HCT116 (cell line): ENCODE data around the gene KIAA0232.

Experiments
- CTCF ChIP-seq, 3 experiments: fragments of 200-600 bp in 1 of 3; sonication (generic) in 1 of 3; IDR thresholded peaks in 2 of 3; conservative IDR thresholded peaks in 1 of 3; 2 replicates each; pipeline ENCODE4 v1.5.1; 2012 to 2017; ENCODE audit warnings: low read depth in 2 of 3, low read length in 2 of 3, antibody characterized with exemption in 1 of 3, borderline replicate concordance in 1 of 3, control low read depth in 1 of 3, mild to moderate bottlenecking in 1 of 3, mixed read lengths in 1 of 3, mixed run types in 1 of 3, moderate library complexity in 1 of 3; ENCODE audit not compliant: insufficient read depth in 1 of 3
- EZH2 ChIP-seq: fragments of 200-600 bp; sonication (generic); IDR thresholded peaks from 2 replicates; pipeline ENCODE4 v1.6.1; 2017; ENCODE audit warnings: antibody characterized with exemption, mixed run types
- JUND ChIP-seq: IDR thresholded peaks from 2 replicates; pipeline ENCODE4 v1.6.1; 2012
- POLR2A ChIP-seq: IDR thresholded peaks from 2 replicates; pipeline ENCODE4 v1.7.0; 2011; ENCODE audit warnings: borderline replicate concordance; ENCODE audit not compliant: insufficient read depth, insufficient read length; ENCODE audit errors: extremely low read depth
- POLR2AphosphoS5 ChIP-seq: IDR thresholded peaks from 2 replicates; pipeline ENCODE4 v1.6.1; 2011; ENCODE audit warnings: mild to moderate bottlenecking, low read depth, low read length, moderate library complexity
- SRF ChIP-seq: IDR thresholded peaks from 2 replicates; pipeline ENCODE4 v1.6.1; 2012; ENCODE audit warnings: low read depth
- ZFX ChIP-seq: fragments of 450-650 bp; IDR thresholded peaks from 2 replicates; pipeline ENCODE4 v1.6.1; 2017
- ZNF274 ChIP-seq: fragments of 200-500 bp; sonication (Bioruptor generic); IDR thresholded peaks from 2 replicates; pipeline ENCODE4 v1.6.1; 2014; ENCODE audit warnings: mild to moderate bottlenecking, low read depth, low read length, inconsistent platforms
- TF ChIP-seq, protein P1 (sequence below): IDR thresholded peaks from 2 replicates; pipeline ENCODE4 v1.6.1; 2012; ENCODE audit warnings: low read depth

- TF ChIP-seq, protein P1, sequence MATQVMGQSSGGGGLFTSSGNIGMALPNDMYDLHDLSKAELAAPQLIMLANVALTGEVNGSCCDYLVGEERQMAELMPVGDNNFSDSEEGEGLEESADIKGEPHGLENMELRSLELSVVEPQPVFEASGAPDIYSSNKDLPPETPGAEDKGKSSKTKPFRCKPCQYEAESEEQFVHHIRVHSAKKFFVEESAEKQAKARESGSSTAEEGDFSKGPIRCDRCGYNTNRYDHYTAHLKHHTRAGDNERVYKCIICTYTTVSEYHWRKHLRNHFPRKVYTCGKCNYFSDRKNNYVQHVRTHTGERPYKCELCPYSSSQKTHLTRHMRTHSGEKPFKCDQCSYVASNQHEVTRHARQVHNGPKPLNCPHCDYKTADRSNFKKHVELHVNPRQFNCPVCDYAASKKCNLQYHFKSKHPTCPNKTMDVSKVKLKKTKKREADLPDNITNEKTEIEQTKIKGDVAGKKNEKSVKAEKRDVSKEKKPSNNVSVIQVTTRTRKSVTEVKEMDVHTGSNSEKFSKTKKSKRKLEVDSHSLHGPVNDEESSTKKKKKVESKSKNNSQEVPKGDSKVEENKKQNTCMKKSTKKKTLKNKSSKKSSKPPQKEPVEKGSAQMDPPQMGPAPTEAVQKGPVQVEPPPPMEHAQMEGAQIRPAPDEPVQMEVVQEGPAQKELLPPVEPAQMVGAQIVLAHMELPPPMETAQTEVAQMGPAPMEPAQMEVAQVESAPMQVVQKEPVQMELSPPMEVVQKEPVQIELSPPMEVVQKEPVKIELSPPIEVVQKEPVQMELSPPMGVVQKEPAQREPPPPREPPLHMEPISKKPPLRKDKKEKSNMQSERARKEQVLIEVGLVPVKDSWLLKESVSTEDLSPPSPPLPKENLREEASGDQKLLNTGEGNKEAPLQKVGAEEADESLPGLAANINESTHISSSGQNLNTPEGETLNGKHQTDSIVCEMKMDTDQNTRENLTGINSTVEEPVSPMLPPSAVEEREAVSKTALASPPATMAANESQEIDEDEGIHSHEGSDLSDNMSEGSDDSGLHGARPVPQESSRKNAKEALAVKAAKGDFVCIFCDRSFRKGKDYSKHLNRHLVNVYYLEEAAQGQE: no peak
- TF ChIP-seq CTCF (IDR thresholded peaks at IDR 0.05 in 2 of 3, conservative IDR thresholded peaks at IDR 0.05 in 1 of 3; ENCODE audit: borderline replicate concordance in 1 of 3, insufficient read depth in 1 of 3, low read depth in 2 of 3, low read length in 2 of 3) (no peak), ZFX (no peak), POLR2A (no peak), EZH2 (no peak), SRF (no peak), JUND (no peak), POLR2AphosphoS5 (0 out of 2 replicates have a peak, but pooled peaks have one; percentile 14), ZNF274 (no peak)
Observed at GRCh38 chr4:6916587-6917460, 134.3 kb downstream of the KIAA0232 start.
